Small intestine (tissue), 7 donors: ENCODE results near the gene DCTD. TPM values are rescaled to one million over a fixed set of nuclear protein-coding genes. Genes with fewer than 3 reads are reported as not detected.

Experiments
- DNase-seq, 2 donors: peaks; one replicate each; pipeline versions ENCODE4 v3.0.0 to v3.0.0-alpha.2; 2013
- FAIRE-seq: peaks from 2 replicates; lab custom pipeline; 2012; peaks lifted over from hg19 to GRCh38; lab: Jason Lieb, UNC
- H3K27ac ChIP-seq, 3 donors: one replicate each; pipeline ENCODE4 v1.5.1; 2013; ENCODE audit warnings: low read length in 2 of 3, mild to moderate bottlenecking in 2 of 3, control low read depth in 1 of 3, inconsistent platforms in 1 of 3, low read depth in 1 of 3, moderate library complexity in 1 of 3
- H3K27me3 ChIP-seq, 3 donors: one replicate each; pipeline ENCODE4 v1.6.1; 2013; ENCODE audit warnings: low read length in 3 of 3, inconsistent platforms in 1 of 3; ENCODE audit not compliant: control insufficient read depth in 3 of 3, insufficient read depth in 3 of 3
- H3K36me3 ChIP-seq, 3 donors: one replicate each; pipeline ENCODE4 v1.6.1; 2013; ENCODE audit warnings: low read length in 3 of 3, inconsistent platforms in 1 of 3, low read depth in 1 of 3, mild to moderate bottlenecking in 1 of 3, moderate library complexity in 1 of 3; ENCODE audit not compliant: control insufficient read depth in 3 of 3, insufficient read depth in 2 of 3
- H3K4me1 ChIP-seq, 3 donors: one replicate each; pipeline ENCODE4 v1.6.1; 2013; ENCODE audit warnings: low read length in 2 of 3, inconsistent platforms in 1 of 3, low read depth in 1 of 3, mild to moderate bottlenecking in 1 of 3, moderate library complexity in 1 of 3; ENCODE audit not compliant: control insufficient read depth in 3 of 3, insufficient read depth in 2 of 3
- H3K4me3 ChIP-seq, 3 donors: one replicate each; pipeline ENCODE4 v1.5.1; 2013; ENCODE audit warnings: low read length in 3 of 3, control low read depth in 1 of 3, inconsistent platforms in 1 of 3, low read depth in 1 of 3, mild to moderate bottlenecking in 1 of 3, moderate library complexity in 1 of 3
- H3K9me3 ChIP-seq, 2 donors: one replicate each; pipeline ENCODE4 v1.6.1; 2013; ENCODE audit warnings: low read depth in 1 of 2, low read length in 1 of 2; ENCODE audit not compliant: control insufficient read depth in 2 of 2, insufficient read depth in 1 of 2
- WGBS, 3 donors: extraction: QIAGEN DNeasy Blood & Tissue Kit; methylation state at CpG; one replicate each; pipeline ENCODE4 v1.1.7; 2013; 5-methylcytosine and 5-hydroxymethylcytosine counted together
- polyA plus RNA-seq, 4 donors: library from polyadenylated mRNA; stranded (reverse) in 3 of 4; unstranded in 1 of 4; fragments of 200-250 nt in 3 of 4; fragments of 120-200 nt in 1 of 4; gene quantifications; one replicate each; pipeline versions ENCODE4 v1.2.1 to v1.2.3, GENCODE V29; 2013
- donor health status: healthy with polysubstance abuse.
- donor health status: control.
- donor health status: control.
- donor health status: Bipolar disorder and iron deficiency.
- donor health status: healthy.

DCTD gene
- polyA plus RNA-seq, 4 donors, result 17.9 to 82.3 (median 47.5) TPM

- H3K4me3 ChIP-seq, result no peak overlapping the region
- H3K36me3 ChIP-seq, result no peaks in the 10 kb centered on the region
- no peaks in the 10 kb centered on the region for H3K27me3 ChIP-seq
- no peak overlapping the region for H3K27ac ChIP-seq
- no peaks in the 10 kb centered on the region for H3K4me1 ChIP-seq
- DNase-seq (no peak), FAIRE-seq (no peak)
- 91 to 94% (median 93%) methylated on average over 27 of the region's 27 CpGs for WGBS, 3 donors
- peaks cover 0 to 4% of the 10 kb centered on the region in 2 donors for H3K9me3 ChIP-seq
Observed at GRCh38 chr4:182847576-182848450, 69.4 kb downstream of the DCTD start.

- no peak for FAIRE-seq
- 86 to 95% (median 90%) methylated on average over 8 of the region's 8 CpGs for WGBS, 3 donors
- Histone ChIP-seq H3K27ac (no peak overlapping the region), H3K27me3 (no peaks in the 10 kb centered on the region), H3K4me1 (no peaks in the 10 kb centered on the region), H3K9me3 (no peaks in the 10 kb centered on the region), H3K36me3 (no peaks in the 10 kb centered on the region), H3K4me3 (no peak overlapping the region)
- no peak for DNase-seq
Observed at GRCh38 chr4:182846036-182846435, 71.2 kb downstream of the DCTD start.

DNA sequence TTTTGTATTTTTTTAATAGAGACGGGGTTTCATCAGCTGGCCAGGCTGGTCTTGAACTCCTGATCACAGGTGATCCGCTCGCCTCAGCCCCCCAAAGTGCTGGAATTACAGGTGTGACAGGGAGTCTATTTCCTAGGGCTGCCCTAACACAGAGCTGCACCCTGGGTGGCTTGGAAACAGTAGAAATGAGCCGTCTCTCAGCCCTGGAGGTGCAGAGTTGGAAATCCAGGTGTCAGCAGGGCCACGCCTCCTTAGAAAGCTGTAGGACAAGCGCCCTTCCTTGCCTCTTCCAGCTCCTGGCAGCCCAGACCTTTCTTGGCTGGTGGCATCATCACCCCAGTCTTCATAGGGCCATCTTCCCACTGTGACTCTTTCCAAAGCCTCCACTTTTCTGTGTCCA is 71.6 kb downstream of the DCTD start:
- Histone ChIP-seq H3K9me3 (no peaks in the 10 kb centered on the region), H3K36me3 (no peaks in the 10 kb centered on the region), H3K4me3 (no peak overlapping the region), H3K27me3 (no peaks in the 10 kb centered on the region), H3K27ac (no peak overlapping the region), H3K4me1 (no peaks in the 10 kb centered on the region)
- FAIRE-seq (no peak), DNase-seq (no peak)
- WGBS, 3 donors, result 60 to 85% (median 81%) methylated on average over 6 of the region's 6 CpGs

DNA sequence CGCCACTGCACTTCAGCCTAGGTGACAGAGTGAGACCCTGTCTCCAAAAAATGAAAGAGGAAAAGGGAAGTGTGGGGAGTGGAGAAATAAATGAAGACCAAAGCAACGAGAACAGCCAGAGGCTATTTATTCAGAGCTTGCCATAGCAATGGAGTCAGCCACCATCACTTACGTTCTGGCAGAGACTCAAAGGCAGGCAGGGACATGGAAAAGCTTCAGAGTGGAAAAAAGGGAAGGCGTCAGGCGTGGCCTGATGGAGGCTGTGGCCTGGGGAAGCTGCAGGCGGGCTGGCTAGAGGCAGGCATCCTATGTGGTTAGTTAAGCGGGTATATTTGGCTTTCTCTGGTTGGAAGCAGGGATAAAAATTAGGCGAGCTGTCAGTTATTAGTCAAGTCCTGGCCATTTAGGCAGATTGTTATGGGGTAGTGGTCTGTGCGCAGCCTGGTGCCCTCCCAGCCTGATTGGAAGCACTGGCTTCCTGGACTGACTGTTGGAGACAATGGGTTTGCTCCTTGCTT is 73.3 kb downstream of the DCTD start:
- no peaks in the 10 kb centered on the region for H3K36me3 ChIP-seq
- no peak overlapping the region for H3K27ac ChIP-seq
- no peaks in the 10 kb centered on the region for H3K27me3 ChIP-seq
- 81 to 91% (median 84%) methylated on average over 9 of the region's 9 CpGs for WGBS, 3 donors
- no peak for DNase-seq
- no peaks in the 10 kb centered on the region for H3K9me3 ChIP-seq
- no peaks in the 10 kb centered on the region for H3K4me1 ChIP-seq
- no peak overlapping the region for H3K4me3 ChIP-seq
- FAIRE-seq, result no peak

- no peaks in the 10 kb centered on the region for H3K36me3 ChIP-seq
- no peak for FAIRE-seq
- no peaks in the 10 kb centered on the region for H3K4me1 ChIP-seq
- no peak overlapping the region for H3K27ac ChIP-seq
- H3K9me3 ChIP-seq, result no peaks in the 10 kb centered on the region
- DNase-seq, result no peak
- no peak overlapping the region for H3K4me3 ChIP-seq
- WGBS, 3 donors, result 63 to 64% (median 64%) methylated on average over 17 of the region's 17 CpGs
- H3K27me3 ChIP-seq, result no peaks in the 10 kb centered on the region
Observed at GRCh38 chr4:182842759-182843390, 74.3 kb downstream of the DCTD start.

DNA sequence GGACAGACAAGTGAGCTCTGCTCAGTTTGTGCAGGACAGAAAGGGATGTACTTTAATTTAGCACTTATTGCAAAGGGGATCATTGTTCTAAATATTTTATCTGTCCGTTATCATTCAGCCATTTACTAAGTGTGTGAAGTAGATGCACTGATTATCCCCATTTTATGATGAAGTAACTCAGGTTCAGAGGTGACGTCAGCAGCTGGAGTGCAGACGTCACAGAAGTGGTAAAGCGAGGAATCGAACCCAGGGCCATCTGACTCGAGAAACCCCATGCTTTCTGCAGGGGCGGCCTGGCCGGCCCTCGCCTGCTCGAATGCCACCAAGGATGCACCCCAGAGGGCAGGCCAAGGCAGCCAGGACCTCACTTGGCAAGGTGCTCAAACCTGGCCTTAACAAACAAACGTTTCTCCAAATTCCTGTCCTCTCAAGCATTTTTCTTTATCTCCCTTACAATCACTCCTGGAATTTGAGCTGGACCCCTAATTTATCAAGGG is 75.0 kb downstream of the DCTD start:
- no peak overlapping the region for H3K27ac ChIP-seq
- no peaks in the 10 kb centered on the region for H3K36me3 ChIP-seq
- H3K27me3 ChIP-seq, result no peaks in the 10 kb centered on the region
- FAIRE-seq (no peak), DNase-seq (no peak)
- no peaks in the 10 kb centered on the region for H3K4me1 ChIP-seq
- no peaks in the 10 kb centered on the region for H3K9me3 ChIP-seq
- WGBS, 3 donors, result 77 to 85% (median 77%) methylated on average over 11 of the region's 11 CpGs
- H3K4me3 ChIP-seq, result no peak overlapping the region

- WGBS, 3 donors, result 86 to 87% (median 87%) methylated on average over 10 of the region's 10 CpGs
- Histone ChIP-seq H3K27ac (no peak overlapping the region), H3K4me3 (no peak overlapping the region), H3K27me3 (peaks cover 0 to under 1% (median 0%) of the 10 kb centered on the region in 3 donors), H3K36me3 (no peaks in the 10 kb centered on the region), H3K9me3 (no peaks in the 10 kb centered on the region), H3K4me1 (no peaks in the 10 kb centered on the region)
- DNase-seq (no peak), FAIRE-seq (no peak)
Observed at GRCh38 chr4:182840108-182840507, 77.1 kb downstream of the DCTD start.
